Stimulated activated CD4-positive, alpha-beta T cell treated with anti-CD3 and anti-CD28 coated beads, TNF-alpha, amount 100 ng/mL, for 1 hour (primary cell): ENCODE data around the gene C5orf22.
"Not testable (repeated sequence)": the region's sequence is repeated elsewhere in the genome, so short reads cannot be mapped to it uniquely, and the experiment has no call there.

ENCODE experiments used
- DNase-seq, 3 donors: peaks; one replicate each; pipeline ENCODE4 v3.0.0-alpha.2; 2020; ENCODE audit warnings: low read depth in 3 of 3, low spot score in 1 of 3

C5orf22 gene

DNA sequence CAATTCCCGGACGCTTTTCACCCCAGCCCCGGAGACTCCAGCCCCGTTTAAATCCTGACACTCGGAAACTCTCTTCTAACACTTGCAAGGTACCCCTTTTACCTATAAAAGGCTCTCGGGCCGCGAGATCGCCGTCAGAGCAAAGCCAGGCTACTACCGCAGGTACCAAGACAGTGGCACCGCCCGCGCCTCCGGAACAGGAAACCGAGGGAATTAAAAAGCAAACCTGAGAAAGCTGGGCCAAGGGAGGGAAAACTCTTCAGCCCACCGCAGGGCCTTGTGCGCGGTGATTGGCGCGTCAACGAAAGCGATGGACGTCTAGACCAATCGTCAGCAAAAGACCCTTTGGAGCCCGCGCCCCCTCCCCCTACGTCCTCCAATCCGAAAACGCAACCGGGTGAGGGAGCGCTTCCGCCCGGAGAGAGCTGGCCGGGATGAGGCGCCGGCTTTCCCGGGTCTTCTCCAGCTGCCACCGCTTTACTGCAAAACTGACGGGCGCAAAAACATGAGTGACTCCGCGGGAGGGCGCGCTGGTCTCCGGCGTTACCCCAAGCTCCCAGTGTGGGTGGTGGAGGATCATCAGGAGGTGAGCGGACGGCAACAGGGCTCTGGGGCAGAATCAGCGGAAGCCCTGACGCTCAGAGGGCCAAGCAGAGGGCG is at the start of gene C5orf22, which contains the start of gene DROSHA:
Gene C5orf22 (plus strand): TSS at position 414 of the 660 bp plus-strand sequence. CDS start 92 bp downstream, at position 506.
Gene DROSHA (minus strand): TSS at position 206 of the 660 bp plus-strand sequence. CDS start 3,034 bp downstream, outside the sequence.
- DNase-seq: peak; percentile 67 to 84 (median 80)

DNA sequence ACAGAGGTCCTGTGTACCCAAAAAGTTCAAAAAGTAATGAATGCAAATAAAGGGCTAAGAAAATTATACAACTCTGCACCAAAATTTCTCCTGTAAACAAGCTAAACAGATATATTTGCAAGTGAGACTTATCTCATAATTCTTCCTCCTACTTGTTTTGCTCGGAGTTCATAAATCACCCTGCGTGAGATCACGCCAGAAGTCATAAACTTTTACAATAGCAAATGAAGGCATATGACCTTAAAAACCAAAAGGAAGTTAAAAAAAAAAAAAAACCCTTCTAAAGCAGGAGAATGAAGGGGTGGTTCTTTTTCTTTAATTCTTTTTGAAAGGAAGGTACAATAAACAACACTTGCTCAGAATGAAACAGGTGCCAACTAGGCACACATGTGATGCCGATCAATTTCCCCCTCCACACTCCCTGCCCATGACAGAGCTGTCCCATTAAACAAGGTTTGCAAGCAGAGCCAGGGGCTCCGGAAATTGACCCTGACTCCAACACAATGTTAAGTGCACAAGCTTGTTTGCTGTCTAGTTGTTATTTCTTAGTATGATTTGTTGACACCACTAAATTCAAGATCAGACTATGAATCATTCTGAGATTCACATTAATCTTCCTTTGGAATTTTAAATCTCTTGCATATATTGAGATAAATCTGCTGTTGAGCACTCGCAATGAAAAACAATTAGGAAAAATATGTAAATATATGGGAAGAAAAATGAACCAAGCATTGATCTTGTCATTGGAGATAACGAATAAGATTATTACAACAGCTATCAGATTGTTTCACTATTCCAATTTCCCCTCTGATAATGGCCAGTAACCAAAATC is 46.5 kb upstream of the C5orf22 start:
- DNase-seq: no peak

- no peak for DNase-seq
Observed at GRCh38 chr5:31486441-31486840, 45.7 kb upstream of the C5orf22 start.

DNA sequence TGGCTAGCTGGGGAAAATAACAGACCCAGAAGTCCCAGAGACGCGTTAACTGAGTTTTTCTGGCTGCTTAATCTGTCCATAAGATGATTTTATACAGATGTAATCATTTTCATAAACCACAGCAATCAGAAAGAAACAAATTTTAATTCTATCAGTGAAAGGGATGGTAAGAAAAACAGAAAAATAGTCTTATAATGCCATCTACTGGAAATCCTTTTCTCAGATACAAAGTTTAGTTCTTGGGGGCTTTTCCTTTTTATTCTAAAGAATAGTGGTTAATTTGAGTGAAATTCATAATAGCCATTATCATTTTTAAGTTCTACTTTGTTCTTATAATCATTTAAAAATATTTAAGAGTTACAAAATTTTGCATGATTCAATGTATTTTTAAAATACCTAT is 44.6 kb upstream of the C5orf22 start:
- no peak for DNase-seq

DNA sequence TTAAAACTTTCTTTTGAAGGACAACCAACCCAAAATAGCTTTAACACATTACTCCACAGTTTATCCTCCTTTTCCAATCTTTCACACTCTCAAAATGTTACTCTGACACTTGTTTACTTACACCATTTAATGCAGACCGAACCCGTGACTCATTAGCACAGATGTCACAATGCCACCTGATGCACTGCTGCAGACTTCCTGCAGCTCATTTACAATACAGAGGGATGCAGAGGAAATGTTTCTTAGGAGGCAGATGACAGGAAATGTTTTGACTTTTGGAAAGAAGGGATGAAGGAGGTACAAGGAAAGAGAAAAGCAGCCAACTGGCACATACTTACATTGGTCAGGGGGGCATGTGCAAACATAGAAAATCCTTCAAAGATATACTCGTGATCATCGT is 39.2 kb upstream of the C5orf22 start:
- DNase-seq: no peak

DNA sequence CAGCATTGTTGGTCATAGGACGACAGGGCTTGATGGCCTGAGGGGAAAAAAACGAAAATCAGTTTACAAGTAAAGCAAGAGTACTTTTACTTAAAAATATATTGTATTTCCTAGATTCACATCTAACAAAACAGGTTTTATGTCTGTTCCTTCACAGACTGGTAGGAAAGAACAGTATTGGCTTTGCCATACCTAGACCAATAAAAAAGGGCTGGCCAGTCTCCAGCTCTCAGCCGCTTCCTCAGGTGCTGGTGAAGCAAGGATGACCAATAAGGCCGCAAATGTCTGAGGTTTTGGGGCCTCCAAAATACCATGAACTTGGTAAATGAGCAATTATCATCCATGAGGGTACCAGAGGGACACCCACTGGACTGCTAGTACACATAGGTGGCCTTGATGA is 36.8 kb upstream of the C5orf22 start:
- no peak for DNase-seq

DNA sequence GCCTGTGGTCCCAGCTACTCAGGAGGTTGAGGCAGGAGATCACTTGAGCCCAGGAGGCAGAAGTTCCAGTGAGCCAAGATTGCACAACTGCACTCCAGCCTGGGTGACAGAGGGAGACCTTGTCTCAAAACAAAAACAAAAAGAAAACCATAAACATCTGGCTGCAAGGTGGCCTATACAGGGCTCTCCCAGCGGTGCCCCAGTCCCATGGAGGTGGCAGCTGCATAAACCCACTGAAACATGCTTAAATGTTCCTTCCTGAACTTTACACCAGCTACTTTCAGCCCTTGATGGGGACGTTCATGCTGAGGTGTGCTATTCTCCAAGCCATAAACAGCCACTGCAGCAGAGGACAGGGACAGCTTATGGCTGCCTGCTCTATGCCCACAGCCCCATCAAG is 35.8 kb upstream of the C5orf22 start:
- DNase-seq: no peak

DNA sequence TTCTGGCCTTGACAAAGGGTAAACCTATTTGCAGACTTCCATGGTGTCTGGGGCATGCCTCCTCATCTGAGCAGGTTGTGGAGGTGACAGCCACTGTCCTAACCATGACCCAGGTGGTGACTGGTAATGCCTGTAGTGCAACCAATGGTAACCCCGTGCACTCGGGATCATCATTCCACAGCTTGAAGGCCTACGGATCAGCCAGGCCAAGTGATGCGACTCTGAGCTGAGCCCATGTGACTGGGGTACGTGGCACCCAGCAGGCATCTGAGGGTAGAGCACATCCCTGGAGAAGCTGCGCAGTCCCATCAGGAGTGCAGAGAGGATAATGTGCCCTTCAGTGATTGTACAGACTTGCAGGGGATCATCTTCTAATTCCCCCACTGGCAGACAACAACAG is 35.2 kb upstream of the C5orf22 start:
- no peak for DNase-seq

DNA sequence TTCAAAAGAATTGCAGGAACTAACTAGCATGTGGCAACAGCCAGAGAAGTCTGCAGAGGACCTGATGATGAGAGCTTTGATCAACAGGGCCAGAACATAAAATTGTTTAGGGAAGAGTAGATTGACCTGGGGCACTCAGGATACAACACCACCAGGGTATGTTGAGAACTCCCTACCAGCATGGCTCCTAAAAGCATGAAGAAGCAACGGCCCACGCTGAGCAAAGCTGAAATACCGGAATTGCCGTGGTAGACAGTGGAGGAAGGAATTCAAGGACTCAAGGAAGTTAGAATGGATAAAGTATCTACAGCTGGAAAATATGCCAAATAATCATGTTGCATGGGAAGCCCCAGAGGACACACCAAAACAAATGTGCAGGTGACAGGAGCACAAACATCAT is 31.8 kb upstream of the C5orf22 start:
- no peak for DNase-seq

DNA sequence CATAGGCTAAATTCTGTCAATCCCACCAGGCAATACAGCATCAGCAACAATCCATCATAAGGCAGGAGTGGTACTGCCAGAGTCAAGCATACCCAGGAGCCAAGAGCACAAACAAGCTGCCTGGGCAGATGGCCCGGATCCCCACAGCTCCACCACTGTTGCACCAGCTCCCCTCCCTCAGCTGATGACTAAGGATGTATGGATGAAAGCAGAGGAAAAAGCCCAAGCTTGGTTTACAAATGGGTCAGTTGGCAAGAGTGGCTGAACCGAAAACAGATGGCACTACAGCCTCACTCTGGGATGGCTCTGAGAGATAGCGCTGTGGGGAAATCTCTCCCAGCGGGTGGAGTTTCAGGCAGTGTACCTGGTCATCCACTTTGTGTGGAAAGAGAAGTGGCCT is 29.6 kb upstream of the C5orf22 start:
- no peak for DNase-seq

- no peak for DNase-seq
Observed at GRCh38 chr5:31504529-31504928, 27.6 kb upstream of the C5orf22 start.

DNA sequence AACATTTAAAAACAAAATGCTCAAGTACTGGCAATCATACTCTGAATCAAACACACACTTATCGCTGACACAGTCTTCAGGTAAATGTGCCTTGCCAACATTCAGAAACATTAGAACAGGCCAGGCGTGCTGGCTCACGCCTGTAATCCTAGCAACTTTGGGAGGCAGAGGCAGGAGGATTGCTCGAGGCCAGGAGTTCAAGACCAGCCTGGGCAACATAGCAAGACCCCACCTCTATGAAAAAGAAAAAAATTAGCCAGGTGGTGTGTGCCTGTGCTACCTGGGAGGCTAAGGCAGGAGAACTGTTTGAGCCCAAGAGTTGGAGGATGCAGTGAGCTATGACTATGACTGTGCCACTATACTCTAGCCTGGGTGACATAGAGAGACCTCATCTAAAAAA is 20.8 kb upstream of the C5orf22 start:
- no peak for DNase-seq

DNA sequence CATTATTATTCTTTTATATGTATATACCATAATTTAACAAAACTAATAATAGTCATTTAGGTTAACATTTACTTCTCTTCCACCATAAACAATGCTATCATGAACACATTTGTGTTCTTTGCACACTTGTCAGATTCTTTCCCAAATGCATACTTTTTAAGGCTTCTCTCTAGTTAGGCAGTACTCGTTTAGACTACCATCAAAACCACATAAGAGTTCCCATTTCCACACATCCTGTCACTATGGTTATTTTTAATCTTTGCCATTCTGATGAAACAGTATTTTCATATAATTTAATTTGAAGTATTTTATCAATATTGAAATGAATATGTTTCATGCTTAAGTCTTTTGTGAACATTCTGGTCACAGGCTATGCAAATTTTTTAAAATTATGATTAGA is 15.3 kb upstream of the C5orf22 start:
- no peak for DNase-seq

- no peak for DNase-seq
Observed at GRCh38 chr5:31523041-31523440, 9.1 kb upstream of the C5orf22 start.

DNA sequence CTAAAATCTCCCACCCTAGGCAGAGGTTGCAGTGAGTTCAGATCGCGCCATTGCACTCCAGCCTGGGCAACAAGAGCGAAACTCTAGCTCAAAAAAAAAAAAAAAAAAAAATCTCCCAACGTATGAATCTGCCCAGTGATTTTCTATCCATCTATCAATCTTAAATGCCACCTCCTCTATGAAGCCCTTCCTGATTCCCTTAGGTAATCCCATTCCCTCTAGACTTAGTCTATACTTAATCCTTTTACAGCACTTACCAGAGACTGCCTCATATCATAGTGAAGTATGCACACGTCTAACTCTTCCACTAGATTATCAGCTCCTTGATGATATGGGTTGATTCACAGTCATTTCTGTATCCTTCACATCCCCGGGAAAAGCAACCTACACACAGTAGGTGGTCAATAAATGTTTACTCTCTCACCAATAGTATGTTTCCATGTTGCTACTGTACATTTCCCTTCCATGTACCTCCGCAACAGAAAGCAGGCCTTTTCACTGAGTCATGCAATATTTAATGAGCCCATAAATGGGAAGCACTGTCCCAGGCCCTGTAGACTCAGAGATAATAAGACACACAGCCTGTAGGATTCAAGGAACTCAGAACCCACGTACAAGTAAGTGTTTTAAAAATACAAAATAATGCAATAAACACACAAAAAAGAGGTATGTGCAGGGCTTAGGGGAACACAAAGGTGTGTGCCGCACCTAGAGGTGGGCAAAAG is 1.4 kb upstream of the C5orf22 start:
- no peak for DNase-seq

DNA sequence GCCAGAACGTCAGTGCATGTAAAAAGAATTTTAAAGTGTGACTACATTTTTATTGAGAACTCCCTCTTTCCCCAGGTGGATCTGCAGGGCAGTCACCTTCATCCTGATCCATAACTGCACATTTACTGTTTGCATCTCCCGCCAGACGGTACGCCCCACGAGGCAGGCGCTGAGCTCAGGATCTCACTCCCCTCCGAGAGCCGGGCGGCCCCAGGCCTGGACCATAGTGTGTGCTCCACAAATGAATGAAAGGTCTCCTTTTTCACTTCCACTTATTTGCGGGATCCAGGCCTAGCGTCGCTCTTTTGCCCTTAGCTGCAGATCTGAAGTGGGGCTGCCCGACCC is 586 bp upstream of the C5orf22 start:
- DNase-seq: no peak

DNA sequence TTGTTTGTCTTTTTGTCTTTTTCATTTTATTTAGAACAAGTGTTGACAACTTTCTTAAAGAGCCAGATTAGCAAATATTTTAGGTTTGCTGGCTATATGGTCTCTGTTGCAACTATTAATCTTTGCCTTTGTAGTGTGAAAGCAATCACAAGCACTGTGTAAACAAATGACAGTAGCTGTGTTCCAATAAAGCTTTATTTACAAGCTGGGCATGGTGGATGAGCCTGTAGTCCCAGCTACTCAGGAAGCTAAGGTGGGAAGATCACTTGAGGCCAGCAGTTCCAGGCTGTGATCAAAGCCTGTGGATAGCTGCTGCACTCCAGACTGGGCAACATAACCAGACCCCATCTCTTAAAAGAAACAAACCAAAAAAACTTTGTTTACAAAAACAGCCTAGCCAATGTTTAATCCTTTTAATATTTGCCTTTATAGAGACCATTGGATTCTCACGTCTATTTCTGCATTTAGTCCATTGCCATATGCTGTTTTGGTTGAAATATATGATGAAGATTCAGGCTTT is 2.5 kb downstream of the C5orf22 start:
- DNase-seq: no peak

DNA sequence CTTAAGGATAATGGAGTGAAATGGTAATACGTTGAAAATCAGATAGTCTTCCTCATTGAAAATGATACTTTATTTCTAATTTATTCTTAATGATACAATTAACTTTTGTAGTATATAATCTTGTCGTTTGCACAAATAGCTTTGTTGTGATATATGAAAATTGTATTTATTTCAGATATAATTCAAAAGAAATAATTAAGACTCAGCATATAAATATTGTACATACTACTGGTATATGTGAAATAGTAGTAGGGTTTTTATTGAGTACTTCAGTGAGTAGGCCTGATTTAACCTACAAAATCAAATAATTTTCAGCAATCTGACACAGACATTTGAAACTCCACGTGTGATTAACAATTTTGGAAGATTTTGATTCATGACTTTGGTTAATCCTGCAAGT is 4.8 kb downstream of the C5orf22 start:
- DNase-seq: no peak

- DNase-seq: no peak
Observed at GRCh38 chr5:31537349-31537748, 5.2 kb downstream of the C5orf22 start.

DNA sequence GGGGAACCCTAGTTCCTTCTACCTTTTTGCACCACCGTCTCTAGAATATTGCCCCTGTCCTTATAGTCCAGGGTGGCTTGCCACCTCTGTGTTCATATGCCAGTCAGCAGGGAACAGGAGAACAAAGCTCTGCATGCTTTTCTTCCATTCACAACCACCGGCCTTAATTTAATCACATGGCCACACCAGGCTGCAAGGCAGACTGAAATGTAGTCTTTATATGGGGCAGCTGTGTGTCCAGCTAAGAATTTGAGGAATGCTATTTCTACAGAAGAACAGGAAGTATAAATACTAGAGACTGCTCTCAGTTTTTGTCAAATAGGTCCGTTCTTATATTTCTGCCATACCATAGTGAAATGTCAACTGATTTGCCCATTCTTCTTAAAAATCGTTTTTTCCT is 5.8 kb downstream of the C5orf22 start:
- DNase-seq: no peak

DNA sequence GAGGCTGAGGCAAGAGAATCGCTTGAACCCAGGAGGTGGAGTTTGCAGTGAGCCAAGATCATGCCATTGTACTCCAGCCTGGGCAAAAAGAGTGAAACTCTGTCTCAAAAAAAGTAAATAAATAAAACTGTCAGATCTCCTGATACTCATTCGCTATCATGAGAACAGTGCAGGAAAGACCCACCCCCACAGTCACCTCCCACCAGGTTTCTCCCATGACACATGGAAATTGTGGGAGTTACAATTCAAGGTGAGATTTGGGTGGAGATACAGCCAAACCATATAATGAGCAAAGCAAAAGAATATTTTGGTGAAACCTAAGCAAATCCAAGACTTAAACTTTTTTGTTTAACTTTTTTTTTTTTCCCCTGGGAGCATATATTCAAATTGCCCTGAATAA is 17.0 kb downstream of the C5orf22 start:
- not testable (repeated sequence) for DNase-seq

DNA sequence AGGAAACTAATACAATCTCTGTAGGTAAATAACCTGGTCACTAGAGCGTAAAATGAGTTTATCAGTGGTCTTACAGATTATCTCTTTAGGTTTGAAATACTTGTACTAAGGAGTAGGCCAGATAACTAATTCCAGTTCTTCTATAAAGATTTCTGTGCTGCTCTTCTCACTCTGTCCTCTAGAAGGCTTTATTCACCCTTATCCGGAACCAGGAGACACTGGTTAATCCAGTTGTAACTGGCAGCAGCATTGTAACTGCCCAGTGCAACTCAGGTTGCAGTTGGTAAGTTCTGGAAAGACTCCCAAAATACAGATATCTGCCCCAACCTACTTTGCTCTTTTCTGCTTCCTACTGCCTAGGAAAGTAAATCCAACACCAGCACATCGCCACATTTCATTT is 19.8 kb downstream of the C5orf22 start:
- no peak for DNase-seq
